K562 (cell line): ENCODE measurements around the gene SH3BGR. TPM values are rescaled to one million over a fixed set of nuclear protein-coding genes. Genes with fewer than 3 reads are reported as not detected.

Source experiments
- ATAC-seq: fragments of 200-7000 bp; cut with Tn5 transposase; 3 replicates; pipeline ENCODE4 v1.9.1; 2020; ENCODE audit warnings: moderate library complexity
- BruUV-seq: library from RNA; stranded (reverse); fragments of 400-500 nt; replicated peaks from 2 replicates; lab custom pipeline; 2021; lab: Mats Ljungman, UMichigan
- CTCF ChIA-PET: fragments of 300-600 bp; formaldehyde crosslinking; extraction: SDS; loops from one replicate; lab custom pipeline; 2021; ENCODE audit warnings: low intra/inter-chr PET ratio; lab: Yijun Ruan, JAX
- POLR2A ChIA-PET: fragments of 300-600, 350-650 bp; sonication (Branson Sonifier 250); formaldehyde crosslinking; extraction: SDS; loops from one replicate; lab custom pipeline; 2021; ENCODE audit warnings: antibody characterized with exemption, inconsistent platforms; lab: Yijun Ruan, JAX
- DNase-seq, 4 experiments: peaks; one replicate each; pipeline versions ENCODE4 v3.0.0 to v3.0.0-alpha.2; 2011 to 2018; ENCODE audit warnings: low spot score in 3 of 4, mixed read lengths in 3 of 4; ENCODE audit errors: extremely low read depth in 1 of 4
- FAIRE-seq: peaks from 2 replicates; lab custom pipeline; 2011; peaks lifted over from hg19 to GRCh38; lab: Jason Lieb, UNC
- H2AFZ ChIP-seq: 2 replicates; pipeline ENCODE4 v1.6.0; 2011; ENCODE audit warnings: low read depth, low read length, control low read depth, inconsistent platforms
- H3K27ac ChIP-seq: fragments of 200-600 bp; 3 replicates; pipeline ENCODE4 v1.8.0; 2011; ENCODE audit warnings: low read depth, mild to moderate bottlenecking, control low read depth, inconsistent platforms, low read length, moderate library complexity, mixed read lengths; ENCODE audit errors: extremely low read depth
- H3K27me3 ChIP-seq, 2 experiments: fragments of 300-600 bp in 1 of 2; 2 replicates in 1 of 2; 3 replicates in 1 of 2; pipeline versions ENCODE4 v1.6.0 to v1.8.0; 2011; ENCODE audit warnings: inconsistent platforms in 2 of 2, low read length in 2 of 2, mild to moderate bottlenecking in 1 of 2, mixed read lengths in 1 of 2, moderate library complexity in 1 of 2; ENCODE audit not compliant: control insufficient read depth in 2 of 2, insufficient read depth in 2 of 2
- H3K36me3 ChIP-seq: fragments of 300-600 bp; 3 replicates; pipeline ENCODE4 v1.8.0; 2011; ENCODE audit warnings: mild to moderate bottlenecking, low read length, inconsistent platforms; ENCODE audit not compliant: control insufficient read depth, insufficient read depth
- H3K4me1 ChIP-seq, 2 experiments: fragments of 200-600 bp in 1 of 2; replicated peaks in 1 of 2; 2 replicates in 1 of 2; 3 replicates in 1 of 2; pipeline versions ENCODE4 v1.5.1 to v1.8.0; 2011; ENCODE audit warnings: inconsistent platforms in 2 of 2, low read length in 2 of 2, mild to moderate bottlenecking in 1 of 2, mixed read lengths in 1 of 2, moderate library complexity in 1 of 2; ENCODE audit not compliant: control insufficient read depth in 2 of 2, insufficient read depth in 2 of 2
- H3K4me2 ChIP-seq: 2 replicates; pipeline ENCODE4 v1.6.1; 2011; ENCODE audit warnings: low read length, control low read depth, inconsistent platforms, mixed read lengths; ENCODE audit not compliant: insufficient read depth
- H3K4me3 ChIP-seq: fragments of 200-600 bp; sonication (generic), shearing (Covaris generic); 2 replicates; pipeline ENCODE4 v1.5.1; 2016; ENCODE audit warnings: control low read depth, inconsistent platforms
- H3K79me2 ChIP-seq: fragments of 200-600 bp; 3 replicates; pipeline ENCODE4 v1.8.0; 2011; ENCODE audit warnings: low read length, inconsistent platforms; ENCODE audit not compliant: control insufficient read depth, insufficient read depth
- H3K9ac ChIP-seq, 2 experiments: 2 replicates each; pipeline versions ENCODE4 v1.6.0 to v1.6.1; 2011; ENCODE audit warnings: low read depth in 2 of 2, low read length in 2 of 2, control low read depth in 1 of 2, inconsistent platforms in 1 of 2, mild to moderate bottlenecking in 1 of 2, mixed read lengths in 1 of 2; ENCODE audit not compliant: insufficient read depth in 1 of 2
- H3K9me1 ChIP-seq: one replicate; pipeline ENCODE4 v1.6.0; 2011; ENCODE audit warnings: inconsistent platforms, mild to moderate bottlenecking, low read length, moderate library complexity; ENCODE audit not compliant: control insufficient read depth, insufficient read depth
- H3K9me3 ChIP-seq: replicated peaks from 2 replicates; pipeline ENCODE4 v1.5.1; 2011; ENCODE audit warnings: low read depth, low read length, inconsistent platforms; ENCODE audit not compliant: control insufficient read depth, insufficient read depth
- H4K20me1 ChIP-seq: replicated peaks from 2 replicates; pipeline ENCODE4 v1.6.1; 2011; ENCODE audit warnings: low read length, inconsistent platforms, mixed read lengths; ENCODE audit not compliant: control insufficient read depth, insufficient read depth
- BDP1 ChIP-seq: IDR thresholded peaks from 3 replicates; pipeline ENCODE4 v1.6.1; 2011; ENCODE audit not compliant: insufficient read length, insufficient read depth
- CBX2 ChIP-seq: fragments of 200-600 bp; sonication (generic); IDR thresholded peaks from one replicate; pipeline ENCODE4 v1.6.1; 2012; ENCODE audit warnings: mild to moderate bottlenecking, low read length, inconsistent platforms; ENCODE audit not compliant: insufficient read depth, poor library complexity, severe bottlenecking
- ETS2 ChIP-seq: IDR thresholded peaks from 2 replicates; pipeline ENCODE4 v1.6.1; 2016; ENCODE audit warnings: borderline replicate concordance, missing genetic modification characterization, mild to moderate bottlenecking, moderate library complexity, missing compliant biosample characterization; ENCODE audit not compliant: poor library complexity, severe bottlenecking
- LARP7 ChIP-seq: fragments of 450-650 bp; IDR thresholded peaks from 2 replicates; pipeline ENCODE4 v1.6.1; 2016
- LCOR ChIP-seq: sonication (generic); formaldehyde crosslinking; IDR thresholded peaks from 2 replicates; pipeline ENCODE4 v1.8.0; 2022; ENCODE audit warnings: mild to moderate bottlenecking, missing genetic modification reagents
- PRDM10 ChIP-seq: fragments of 450-650 bp; IDR thresholded peaks from 2 replicates; pipeline ENCODE4 v1.6.1; 2018; ENCODE audit not compliant: partially characterized antibody
- VEZF1 ChIP-seq: fragments of 200-800 bp; sonication (Bioruptor generic); IDR thresholded peaks from 2 replicates; pipeline ENCODE4 v1.6.1; 2017; ENCODE audit warnings: missing genetic modification characterization, missing compliant biosample characterization
- WGBS: fragments of 100-300 bp; shearing (Covaris generic); methylation state at CpG from one replicate; pipeline ENCODE4 v1.1.6; 2016; ENCODE audit warnings: low coverage, mixed read lengths; ENCODE audit not compliant: insufficient coverage; ENCODE audit errors: missing lambda C conversion rate; 5-methylcytosine and 5-hydroxymethylcytosine counted together
- in situ Hi-C: fragments of 300-500 bp; cut with MboI; formaldehyde crosslinking; loops from 4 replicates; pipeline ENCODE4 v1.15.0; 2018; ENCODE audit warnings: inconsistent platforms, mixed read lengths
- intact Hi-C: fragments of 100-400 bp; cut with micrococcal nuclease; formaldehyde crosslinking; loops from 2 replicates; pipeline ENCODE4 v1.14.2; 2022
- polyA plus RNA-seq, 8 experiments: library from polyadenylated mRNA; depleted of rRNA in 4 of 8; stranded (reverse) in 5 of 8; unstranded in 3 of 8; fragments of >200 nt; fragmentation: Nextera tagmentation in 2 of 8; fragmentation: Illumina TruSeq in 1 of 8; extraction: Ambion mirVana in 2 of 8; extraction: Trizol in 1 of 8; gene quantifications; 2 replicates each; pipeline versions ENCODE4 v1.2.1 to v1.2.3, GENCODE V29; 2011 to 2014; ENCODE audit warnings: inconsistent platforms in 1 of 8, missing spikeins in 1 of 8
- total RNA-seq, 7 experiments: library from RNA; depleted of rRNA in 6 of 7; stranded (reverse); fragments of >200 nt in 6 of 7; fragmentation: Illumina TruSeq in 2 of 7; extraction: Trizol in 2 of 7; gene quantifications; 2 replicates each; pipeline versions ENCODE4 v1.2.1 to v1.2.3, GENCODE V29; 2011 to 2021; ENCODE audit warnings: low replicate concordance in 1 of 7
- TF ChIP-seq, protein P1 (sequence below): IDR thresholded peaks from 2 replicates; pipeline ENCODE4 v1.6.1; 2011; ENCODE audit warnings: borderline replicate concordance, low read depth, mild to moderate bottlenecking, moderate library complexity, low read length; ENCODE audit not compliant: insufficient read depth, poor library complexity, severe bottlenecking

The SH3BGR gene
- total and polyA plus RNA-seq, 9 of the 15 experiments (the other 6 are each of a cell fraction or from before 2014, with no cell fraction given), result 6.6 to 42.9 (median 25.6) TPM

DNA sequence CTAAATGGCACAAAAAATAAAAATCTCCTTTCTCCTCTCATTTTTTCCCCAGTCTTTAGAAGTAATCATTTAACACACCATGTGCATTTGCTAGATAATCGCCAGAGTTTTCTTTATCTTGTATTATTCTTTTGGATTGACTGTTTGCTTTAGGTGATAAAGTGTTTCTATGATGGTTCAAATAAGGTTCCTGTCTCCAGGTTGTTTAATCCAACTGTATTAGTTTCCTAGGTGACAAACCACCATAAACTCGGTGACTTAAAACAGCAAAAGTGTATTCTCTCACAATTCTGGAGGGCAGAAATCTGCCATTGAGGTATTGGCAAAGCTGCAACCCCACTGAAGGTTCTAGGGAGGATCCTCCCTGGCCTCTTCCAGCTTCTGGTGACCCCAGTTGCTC is 109.4 kb downstream of the SH3BGR start:
- no peak for DNase-seq
- Histone ChIP-seq H2AFZ (no peak overlapping the region), H3K4me3 (no peak overlapping the region), H3K4me1 (no peaks in the 10 kb centered on the region), H3K36me3 (no peaks in the 10 kb centered on the region), H3K27ac (no peak overlapping the region), H3K4me2 (no peak overlapping the region), H3K9ac (no peak overlapping the region), H3K9me1 (no peaks in the 10 kb centered on the region), H3K79me2 (no peaks in the 10 kb centered on the region)
- CTCF ChIA-PET, result no interaction called here
- ATAC-seq, result no peak
- FAIRE-seq, result no peak
- POLR2A ChIA-PET, result no interaction called here
- 0% methylated on average over 2 of the region's 2 CpGs for WGBS
- no TSS peak for BruUV-seq
- in situ Hi-C loops, result no loop called here
- no peak for TF ChIP-seq BDP1
- TF ChIP-seq LCOR (CRISPR knock-in tag), result no peak
- no peak for TF ChIP-seq ETS2
- TF ChIP-seq PRDM10, result no peak
- no peak for TF ChIP-seq VEZF1
- TF ChIP-seq, protein P1, sequence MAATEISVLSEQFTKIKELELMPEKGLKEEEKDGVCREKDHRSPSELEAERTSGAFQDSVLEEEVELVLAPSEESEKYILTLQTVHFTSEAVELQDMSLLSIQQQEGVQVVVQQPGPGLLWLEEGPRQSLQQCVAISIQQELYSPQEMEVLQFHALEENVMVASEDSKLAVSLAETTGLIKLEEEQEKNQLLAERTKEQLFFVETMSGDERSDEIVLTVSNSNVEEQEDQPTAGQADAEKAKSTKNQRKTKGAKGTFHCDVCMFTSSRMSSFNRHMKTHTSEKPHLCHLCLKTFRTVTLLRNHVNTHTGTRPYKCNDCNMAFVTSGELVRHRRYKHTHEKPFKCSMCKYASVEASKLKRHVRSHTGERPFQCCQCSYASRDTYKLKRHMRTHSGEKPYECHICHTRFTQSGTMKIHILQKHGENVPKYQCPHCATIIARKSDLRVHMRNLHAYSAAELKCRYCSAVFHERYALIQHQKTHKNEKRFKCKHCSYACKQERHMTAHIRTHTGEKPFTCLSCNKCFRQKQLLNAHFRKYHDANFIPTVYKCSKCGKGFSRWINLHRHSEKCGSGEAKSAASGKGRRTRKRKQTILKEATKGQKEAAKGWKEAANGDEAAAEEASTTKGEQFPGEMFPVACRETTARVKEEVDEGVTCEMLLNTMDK, result no peak
- TF ChIP-seq CBX2, result no peak
- no peak for TF ChIP-seq LARP7
- TF ChIP-seq, all 486 proteins: peak for 0
- intact Hi-C loops, result no loop called here
- H3K9me3 ChIP-seq, result no peaks in the 10 kb centered on the region
- H4K20me1 ChIP-seq, result no peaks in the 10 kb centered on the region
- H3K27me3 ChIP-seq, result peaks cover 8 to 9% of the 10 kb centered on the region in 2 experiments; a peak in 3 of 5 replicates
